SHP77 treated with DMSO at 0.1 percent for 48 hours (cell line): ENCODE results near the gene PDE4B.

Experiments
- DNase-seq: peaks from one replicate; lab custom pipeline; 2025; lab: John Stamatoyannopoulos, UW

The PDE4B gene

DNA sequence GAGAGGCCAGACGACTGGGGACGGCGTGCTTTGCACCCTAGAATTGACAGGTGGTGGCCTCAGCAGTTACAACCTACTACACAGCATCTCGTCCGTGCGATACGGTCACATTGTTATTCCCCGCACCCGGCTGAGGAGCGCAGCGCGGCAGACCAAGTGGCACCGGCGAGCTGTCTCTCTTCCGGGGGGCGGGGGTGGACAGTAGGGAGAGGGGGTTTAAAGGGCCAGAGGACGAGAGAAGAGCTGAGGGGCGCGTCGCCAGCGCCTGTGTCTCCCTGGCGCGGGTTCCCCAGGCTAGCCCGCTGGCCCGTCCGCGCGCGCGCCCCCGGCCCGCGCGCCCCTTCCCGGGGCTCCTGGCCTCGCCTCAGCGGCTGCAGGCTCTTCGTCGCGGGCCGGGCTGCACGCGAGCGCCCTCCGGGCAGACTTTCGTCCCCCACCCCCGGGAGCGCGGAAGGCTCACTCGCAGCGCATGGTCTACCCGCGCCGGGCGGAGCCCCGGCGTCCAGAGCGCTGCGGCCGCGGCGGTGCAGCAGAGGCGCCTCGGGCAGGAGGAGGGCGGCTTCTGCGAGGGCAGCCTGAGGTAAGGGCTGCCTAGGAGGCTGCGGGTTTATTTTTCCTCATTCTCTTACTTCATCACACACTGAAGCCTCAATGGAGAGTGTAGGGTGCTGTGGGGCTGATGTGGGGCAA lies at the start of gene PDE4B:
Gene PDE4B (plus strand): TSS at position 227 of the 690 bp plus-strand sequence.
- no peak for DNase-seq

- no peak for DNase-seq
Measured at GRCh38 chr1:65744731-65745130, 48.0 kb upstream of the PDE4B start.

GRCh38 chr1:65751961-65752360 lies 40.7 kb upstream of the PDE4B start:
- no peak for DNase-seq

DNA sequence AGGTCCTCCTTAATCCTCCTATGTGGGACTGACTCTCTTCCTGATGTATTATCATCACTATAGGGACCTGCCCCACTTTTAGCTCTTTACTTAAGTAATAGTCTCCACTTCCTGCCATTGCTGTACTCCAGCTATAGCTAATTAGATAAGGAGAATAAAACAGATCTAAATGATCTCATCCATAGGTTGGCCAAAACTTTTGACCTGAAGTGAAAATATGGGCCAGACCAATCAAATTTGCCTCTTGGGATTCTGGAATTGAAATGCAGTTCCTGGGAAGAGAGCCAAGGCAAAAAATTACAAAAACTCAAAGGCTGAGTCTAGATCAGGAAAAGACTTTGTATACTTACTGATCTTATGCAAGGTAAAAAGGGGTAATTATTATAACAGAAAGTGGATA lies 36.1 kb upstream of the PDE4B start:
- no peak for DNase-seq

DNA sequence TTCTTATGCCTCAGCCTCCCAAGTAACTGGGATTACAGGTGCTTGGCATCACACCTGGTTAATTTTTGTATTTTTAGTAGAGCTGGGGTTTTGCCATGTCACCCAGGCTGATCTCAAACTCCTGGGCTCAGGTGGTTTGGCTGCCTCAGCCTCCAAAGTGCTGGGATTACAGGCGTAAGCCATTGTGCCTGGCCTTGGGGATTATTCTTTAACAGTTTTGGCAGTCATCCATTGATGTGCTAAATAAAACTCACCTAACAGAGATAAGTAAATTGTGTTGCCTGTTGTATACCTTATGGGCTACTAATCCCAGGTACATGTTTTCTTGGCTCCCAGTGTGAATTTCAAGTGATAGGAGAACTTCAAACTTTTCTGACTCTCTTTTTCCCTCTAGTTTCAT lies 35.2 kb upstream of the PDE4B start:
- no peak for DNase-seq

DNA sequence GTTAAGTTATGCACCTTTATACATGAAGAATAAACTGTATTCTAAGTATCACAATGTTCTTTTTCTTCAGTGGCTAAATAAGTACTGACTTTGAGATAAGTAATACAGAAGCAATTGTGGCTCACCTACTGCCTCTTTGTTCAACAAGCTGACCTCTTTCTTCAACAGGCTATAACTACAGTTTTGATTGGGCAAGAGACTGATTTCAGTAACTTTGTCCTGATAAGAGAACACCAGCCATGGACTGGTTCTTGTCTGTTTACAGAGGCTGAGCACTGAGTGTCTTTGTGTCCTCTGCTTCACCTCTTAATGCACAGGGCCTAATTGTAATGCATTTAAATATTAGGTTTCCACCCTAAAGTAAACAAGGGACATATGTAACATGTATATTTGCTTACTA lies 34.6 kb upstream of the PDE4B start:
- no peak for DNase-seq

GRCh38 chr1:65759516-65759915 lies 33.2 kb upstream of the PDE4B start:
- no peak for DNase-seq

GRCh38 chr1:65762081-65762862 lies 30.4 kb upstream of the PDE4B start:
- no peak for DNase-seq

GRCh38 chr1:65764052-65764451 lies 28.6 kb upstream of the PDE4B start:
- DNase-seq, result no peak

DNA sequence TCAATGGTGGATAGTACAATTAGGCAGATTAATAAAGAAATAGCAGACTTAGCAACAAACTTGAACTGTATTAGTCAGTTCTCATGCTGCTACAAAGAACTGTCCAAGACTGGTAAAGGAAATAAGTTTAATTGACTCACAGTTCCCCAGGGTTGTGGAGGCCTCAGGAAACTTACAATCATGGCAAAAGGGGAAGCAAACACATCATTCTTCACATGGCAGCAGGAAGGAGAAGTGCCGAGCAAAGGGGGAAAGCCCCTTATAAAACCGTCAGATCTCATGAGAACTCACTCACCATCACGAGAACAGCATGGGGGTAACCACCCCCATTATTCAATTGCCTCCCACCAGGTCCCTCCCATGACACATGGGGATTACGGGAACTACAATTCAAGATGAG lies 27.1 kb upstream of the PDE4B start:
- no peak for DNase-seq

- no peak for DNase-seq
Measured at GRCh38 chr1:65769636-65770035, 23.1 kb upstream of the PDE4B start.

DNA sequence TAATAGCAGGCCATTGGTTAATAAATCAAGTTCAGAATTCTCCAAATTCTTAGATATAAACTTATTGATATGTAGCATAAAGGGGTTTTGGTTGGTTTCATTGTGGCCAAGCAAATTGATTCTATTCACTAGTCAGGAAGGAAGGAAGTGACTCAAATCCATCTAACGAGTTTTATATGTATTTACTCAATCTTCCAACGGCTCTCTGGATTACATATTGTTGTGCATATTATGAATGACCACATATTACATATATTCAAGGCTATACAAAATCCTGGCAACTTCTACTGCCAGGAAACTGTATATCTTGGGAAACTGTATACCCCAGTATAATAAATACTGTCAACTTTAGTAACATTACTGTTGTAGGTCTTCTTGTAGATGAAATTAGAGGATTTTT lies 20.1 kb upstream of the PDE4B start:
- no peak for DNase-seq

DNA sequence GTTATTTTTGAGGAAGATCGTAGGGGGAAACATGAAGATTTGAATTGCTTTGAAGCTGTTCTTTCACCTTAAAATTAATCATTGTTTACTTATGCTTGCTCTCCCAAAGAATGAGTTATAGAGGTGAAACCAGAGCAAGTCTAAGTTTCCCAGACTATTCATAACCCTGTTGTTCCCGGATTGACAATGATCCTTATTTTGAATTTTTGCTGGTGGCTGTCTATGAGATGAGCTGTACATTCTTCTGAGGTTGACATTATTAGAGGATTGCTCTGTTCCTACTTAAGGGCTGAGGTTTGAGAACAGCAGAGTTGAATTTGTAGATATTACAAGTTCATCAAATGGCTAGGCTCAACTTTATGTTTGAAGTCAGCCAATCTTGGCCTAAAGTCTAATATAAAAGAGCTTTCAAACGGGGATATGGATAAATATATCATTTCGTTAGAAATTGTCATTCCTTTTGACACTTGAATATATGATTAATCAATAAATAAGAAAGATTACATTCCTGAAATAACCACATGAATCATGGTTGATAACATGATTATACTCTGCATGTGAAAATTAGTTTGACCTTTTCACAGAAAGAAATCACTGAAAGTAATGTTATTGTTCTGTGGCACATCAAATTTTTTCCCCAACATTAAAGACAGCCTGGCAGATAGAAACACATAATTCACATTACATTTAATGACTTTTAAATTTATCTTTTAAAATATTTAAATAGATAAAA lies 19.1 kb upstream of the PDE4B start:
- DNase-seq, result no peak

GRCh38 chr1:65788762-65789161 lies 3.9 kb upstream of the PDE4B start:
- no peak for DNase-seq

DNA sequence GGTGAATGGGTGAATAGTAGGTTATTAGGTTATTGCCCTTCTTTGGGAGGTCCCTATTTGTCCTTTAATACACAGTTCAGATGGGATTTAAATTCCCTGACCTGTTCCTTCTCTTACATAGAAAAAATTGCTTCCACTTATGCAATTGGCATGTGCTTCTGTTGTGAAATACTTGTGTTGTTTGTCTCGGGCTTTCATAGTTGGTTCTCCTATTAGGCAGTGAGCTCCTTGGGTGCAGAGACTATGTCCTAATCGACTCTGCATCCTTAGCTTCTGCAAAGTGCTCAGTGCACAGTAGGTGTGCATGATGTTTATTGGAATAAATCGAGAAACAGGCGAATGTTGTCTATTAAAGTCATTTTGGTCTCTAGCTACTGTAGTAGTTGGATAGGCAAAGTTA lies 1.3 kb upstream of the PDE4B start:
- no peak for DNase-seq

- no peak for DNase-seq
Measured at GRCh38 chr1:65791801-65792668, 660 bp upstream of the PDE4B start.

DNA sequence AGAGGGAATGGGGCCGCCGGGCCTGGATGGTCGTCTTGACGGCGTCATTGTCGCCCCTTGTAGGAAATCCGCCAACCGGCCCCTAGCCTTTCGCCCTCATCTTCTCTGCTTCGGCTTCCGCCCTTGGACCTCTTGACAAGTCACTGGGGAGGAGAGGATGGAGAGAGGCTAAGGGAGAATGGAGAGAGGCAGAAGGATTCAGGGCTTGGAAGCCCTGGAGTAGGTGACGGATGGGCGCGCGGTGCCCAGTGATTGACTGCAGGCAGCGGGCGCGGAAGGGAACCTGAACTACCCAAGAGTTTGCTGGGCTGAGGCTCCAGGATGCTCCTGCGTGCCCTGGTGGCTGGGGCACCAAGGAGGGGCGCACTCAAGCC lies 651 bp downstream of the PDE4B start:
- no peak for DNase-seq

GRCh38 chr1:65795311-65795710 lies 2.6 kb downstream of the PDE4B start:
- no peak for DNase-seq

DNA sequence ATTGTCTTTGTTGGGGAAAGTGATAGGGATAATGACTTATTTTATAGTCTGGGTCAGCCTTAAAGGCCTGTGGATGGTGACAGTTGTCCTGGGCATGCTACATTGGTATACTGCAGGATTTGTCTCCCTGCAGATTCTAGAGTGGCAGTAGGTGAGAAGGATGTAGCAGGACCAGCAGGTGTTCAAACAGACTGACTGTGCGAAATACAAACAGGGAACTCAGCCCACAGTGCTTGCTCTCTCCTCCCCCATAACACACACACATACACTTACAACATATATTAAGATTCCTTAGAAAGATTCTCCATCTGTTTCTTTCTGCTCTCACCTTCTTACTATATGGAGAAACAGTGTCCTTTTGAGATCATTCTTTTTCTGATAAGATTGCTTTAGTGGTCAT lies 6.9 kb downstream of the PDE4B start:
- DNase-seq, result peak; percentile 95

DNA sequence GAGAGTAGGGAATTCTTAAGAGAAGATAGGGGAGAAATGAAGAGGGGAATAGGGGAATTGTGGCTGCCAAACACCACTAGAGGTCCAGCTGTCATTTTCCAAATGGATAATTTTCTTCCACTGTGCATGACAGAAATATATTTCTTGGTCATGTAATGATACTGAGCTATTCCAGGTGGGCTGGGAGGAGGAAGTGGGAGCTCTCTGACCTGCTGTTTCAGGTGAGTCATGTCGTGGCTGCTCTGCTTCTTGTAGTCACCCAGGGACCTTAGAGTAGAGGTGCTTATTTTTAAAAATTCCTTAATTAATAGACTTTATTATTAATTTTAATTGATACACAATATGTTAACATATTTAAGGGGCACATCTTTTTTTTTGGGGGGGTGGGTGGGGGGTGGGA lies 11.9 kb downstream of the PDE4B start:
- no peak for DNase-seq

DNA sequence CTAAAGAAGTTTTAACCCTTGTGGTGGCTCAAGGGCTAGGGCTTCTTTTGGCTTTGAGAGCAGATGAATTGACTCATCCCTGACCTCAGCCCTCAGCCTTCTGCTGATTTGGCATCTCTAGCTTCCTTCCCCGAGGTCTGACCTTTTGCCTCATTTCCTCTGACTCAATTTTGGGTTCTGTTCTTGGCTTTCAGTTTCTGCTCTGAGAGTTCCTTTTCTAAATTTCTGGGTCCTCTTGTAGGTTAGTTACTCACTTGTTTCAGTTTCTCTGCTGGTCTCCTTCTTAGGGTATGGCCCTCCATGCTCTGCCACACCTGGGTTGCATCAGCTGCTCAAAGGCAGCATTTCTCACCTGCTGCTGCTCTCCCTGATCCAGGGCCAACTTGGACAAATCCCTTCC lies 19.4 kb downstream of the PDE4B start:
- DNase-seq, result peak; percentile 54

GRCh38 chr1:65813956-65814355 lies 21.3 kb downstream of the PDE4B start:
- peak; percentile 82 for DNase-seq
